Transverse colon (tissue), 4 donors: ENCODE measurements around the gene SSR4.

Experiments
- EP300 ChIP-seq: sonication (generic); formaldehyde crosslinking; IDR thresholded peaks from one replicate; pipeline ENCODE4 v1.6.1; 2017; ENCODE audit warnings: antibody characterized with exemption, low read depth
- POLR2A ChIP-seq: fragments of 450-650 bp; IDR thresholded peaks from one replicate; pipeline ENCODE4 v1.6.1; 2016; ENCODE audit warnings: antibody characterized with exemption, mild to moderate bottlenecking, moderate library complexity
- POLR2AphosphoS5 ChIP-seq, 3 donors: sonication (generic); formaldehyde crosslinking; IDR thresholded peaks; one replicate each; pipeline ENCODE4 v1.6.1; 2016; ENCODE audit warnings: antibody characterized with exemption in 3 of 3
- TF ChIP-seq, protein P1 (sequence below), 5 experiments: fragments of 200-600 bp in 3 of 5; fragments of 450-650 bp in 2 of 5; sonication (generic) in 3 of 5; IDR thresholded peaks; 1 replicate in 2 of 5; 2 replicates in 3 of 5; pipeline ENCODE4 v1.5.1; 2016 to 2017; ENCODE audit warnings: antibody characterized with exemption in 5 of 5, inconsistent platforms in 3 of 5, mild to moderate bottlenecking in 2 of 5, moderate library complexity in 1 of 5

DNA sequence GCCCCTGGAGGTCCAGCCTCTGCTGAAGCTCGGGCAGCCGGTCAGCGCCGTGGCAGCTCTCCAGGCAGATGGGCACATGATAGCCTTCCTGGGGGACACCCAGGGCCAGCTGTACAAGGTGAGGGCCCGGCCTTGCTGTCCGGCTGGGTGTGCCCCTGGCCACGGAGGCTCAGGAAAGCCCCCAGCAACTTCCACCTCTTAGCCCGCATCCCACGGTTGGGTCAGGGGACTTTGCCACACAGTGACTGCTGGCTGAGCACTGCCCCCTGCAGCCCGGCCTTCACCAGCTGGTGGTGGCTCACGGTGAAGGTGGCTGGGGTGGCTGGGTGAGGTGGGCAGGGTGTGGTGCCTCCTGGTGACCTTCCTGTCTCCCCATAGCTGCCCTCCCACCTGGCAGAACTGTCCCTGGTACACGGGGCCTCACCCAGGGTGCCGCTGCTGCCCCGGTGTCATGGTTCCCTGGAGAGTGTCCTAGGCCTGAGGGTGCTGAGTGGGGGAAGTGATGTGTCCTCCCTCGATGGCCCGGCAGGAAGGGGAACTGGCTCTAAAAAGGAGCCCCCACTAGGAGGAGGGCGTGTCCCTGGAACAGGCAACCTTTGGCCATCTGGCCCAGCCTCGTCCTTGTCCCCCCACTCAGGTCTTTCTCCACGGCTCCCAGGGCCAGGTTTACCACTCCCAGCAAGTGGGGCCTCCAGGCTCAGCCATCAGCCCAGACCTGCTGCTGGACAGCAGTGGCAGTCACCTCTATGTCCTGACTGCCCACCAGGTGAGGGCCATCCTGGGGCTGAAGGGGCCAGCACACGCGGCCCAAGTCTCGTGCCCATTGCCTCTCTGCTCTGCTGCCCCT, 25.9 kb upstream of the SSR4 start:
- TF ChIP-seq POLR2AphosphoS5 (IDR thresholded peaks at IDR 0.05) (no peak), EP300 (no peak), POLR2A (no peak)
- TF ChIP-seq, protein P1, sequence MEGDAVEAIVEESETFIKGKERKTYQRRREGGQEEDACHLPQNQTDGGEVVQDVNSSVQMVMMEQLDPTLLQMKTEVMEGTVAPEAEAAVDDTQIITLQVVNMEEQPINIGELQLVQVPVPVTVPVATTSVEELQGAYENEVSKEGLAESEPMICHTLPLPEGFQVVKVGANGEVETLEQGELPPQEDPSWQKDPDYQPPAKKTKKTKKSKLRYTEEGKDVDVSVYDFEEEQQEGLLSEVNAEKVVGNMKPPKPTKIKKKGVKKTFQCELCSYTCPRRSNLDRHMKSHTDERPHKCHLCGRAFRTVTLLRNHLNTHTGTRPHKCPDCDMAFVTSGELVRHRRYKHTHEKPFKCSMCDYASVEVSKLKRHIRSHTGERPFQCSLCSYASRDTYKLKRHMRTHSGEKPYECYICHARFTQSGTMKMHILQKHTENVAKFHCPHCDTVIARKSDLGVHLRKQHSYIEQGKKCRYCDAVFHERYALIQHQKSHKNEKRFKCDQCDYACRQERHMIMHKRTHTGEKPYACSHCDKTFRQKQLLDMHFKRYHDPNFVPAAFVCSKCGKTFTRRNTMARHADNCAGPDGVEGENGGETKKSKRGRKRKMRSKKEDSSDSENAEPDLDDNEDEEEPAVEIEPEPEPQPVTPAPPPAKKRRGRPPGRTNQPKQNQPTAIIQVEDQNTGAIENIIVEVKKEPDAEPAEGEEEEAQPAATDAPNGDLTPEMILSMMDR (IDR thresholded peaks at IDR 0.05): no peak
